Activated B cell treated with CpG ODN at 0.5 μM for 24 hours (primary cell): Measurements from ENCODE around the gene HOXD3. TPM values are rescaled to one million over a fixed set of nuclear protein-coding genes. Genes with fewer than 3 reads are reported as not detected.

Experiments used
- ATAC-seq: fragments of 200-7000 bp; cut with Tn5 transposase; one replicate; pipeline ENCODE4 v1.10.0; 2021; ENCODE audit warnings: low read depth, mild to moderate bottlenecking, moderate library complexity
- CTCF ChIA-PET: fragments of 350-600 bp; sonication (Branson Sonifier 250); formaldehyde crosslinking; loops from one replicate; lab custom pipeline; 2021; ENCODE audit warnings: antibody characterized with exemption; lab: Charles Lee
- POLR2A ChIA-PET: fragments of 350-600 bp; sonication (Branson Sonifier 250); formaldehyde crosslinking; loops from one replicate; lab custom pipeline; 2021; ENCODE audit warnings: antibody characterized with exemption; lab: Charles Lee
- DNase-seq: peaks from one replicate; pipeline ENCODE4 v3.0.0; 2022
- H3K27ac Mint-ChIP-seq: one replicate; pipeline ENCODE4 v1.8.0; 2020; ENCODE audit warnings: mixed read lengths
- H3K27me3 Mint-ChIP-seq: one replicate; pipeline ENCODE4 v1.8.0; 2021; ENCODE audit warnings: mixed read lengths
- H3K36me3 Mint-ChIP-seq: one replicate; pipeline ENCODE4 v1.8.0; 2021; ENCODE audit warnings: low read depth, mixed read lengths
- H3K4me1 Mint-ChIP-seq: one replicate; pipeline ENCODE4 v1.8.0; 2021; ENCODE audit warnings: mixed read lengths
- H3K4me3 Mint-ChIP-seq: one replicate; pipeline ENCODE4 v1.8.0; 2020; ENCODE audit warnings: mild to moderate bottlenecking, mixed read lengths
- H3K9me3 Mint-ChIP-seq: one replicate; pipeline ENCODE4 v1.8.0; 2020; ENCODE audit warnings: mixed read lengths
- intact Hi-C: fragments of 100-400 bp; cut with micrococcal nuclease; formaldehyde crosslinking; loops from one replicate; pipeline ENCODE4 v1.15.1; 2024
- total RNA-seq: library from RNA; stranded (reverse); gene quantifications from 2 replicates; pipeline ENCODE4 v1.2.3, GENCODE V29; 2022
- TF ChIP-seq, protein P1 (sequence below): fragments of 200-600 bp; IDR thresholded peaks from one replicate; pipeline ENCODE4 v1.8.0; 2022; ENCODE audit warnings: antibody characterized with exemption, mild to moderate bottlenecking

HOXD3 gene
- total RNA-seq, 1 donor from 2014 or later, result not detected

DNA sequence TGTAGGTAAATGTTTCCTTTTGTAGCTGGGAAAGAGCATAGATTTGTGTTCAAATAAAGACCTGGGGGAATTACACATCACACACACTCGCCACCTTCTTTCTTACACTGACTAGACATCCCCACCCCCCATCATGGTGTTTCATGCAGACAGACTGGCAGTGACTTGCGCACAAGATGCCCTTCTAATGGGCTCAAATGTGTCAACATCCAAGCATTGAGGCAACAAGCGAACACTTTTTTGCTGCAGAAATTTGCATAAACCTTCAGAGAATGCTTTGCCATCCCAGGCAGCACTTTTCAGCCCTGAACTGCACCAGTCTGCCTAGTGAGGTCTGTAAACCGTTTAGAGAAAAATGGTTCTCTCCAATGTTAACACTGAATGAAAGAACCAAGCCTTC lies 23.1 kb upstream of the HOXD3 start:
- DNase-seq (no peak), ATAC-seq (no peak)
- peaks cover 73% of the 10 kb centered on the region for H3K27me3 Mint-ChIP-seq
- ChIA-PET POLR2A (no interaction called here), CTCF (interaction anchor here (0.7 to 4.1 kb wide), 4 partner anchors 321 to 1015 kb away, joined by 3 to 19 read pairs (median 3); no protein-coding TSS in a partner anchor)
- intact Hi-C loops, result loop anchor here (5.0 to 10.0 kb wide), 2 partner anchors 37 to 1799 kb away; partner anchors contain the start of genes HOXD12 and SP9
- peaks cover 3% of the 10 kb centered on the region for H3K9me3 Mint-ChIP-seq
- no peaks in the 10 kb centered on the region for H3K36me3 Mint-ChIP-seq
- TF ChIP-seq, protein P1, sequence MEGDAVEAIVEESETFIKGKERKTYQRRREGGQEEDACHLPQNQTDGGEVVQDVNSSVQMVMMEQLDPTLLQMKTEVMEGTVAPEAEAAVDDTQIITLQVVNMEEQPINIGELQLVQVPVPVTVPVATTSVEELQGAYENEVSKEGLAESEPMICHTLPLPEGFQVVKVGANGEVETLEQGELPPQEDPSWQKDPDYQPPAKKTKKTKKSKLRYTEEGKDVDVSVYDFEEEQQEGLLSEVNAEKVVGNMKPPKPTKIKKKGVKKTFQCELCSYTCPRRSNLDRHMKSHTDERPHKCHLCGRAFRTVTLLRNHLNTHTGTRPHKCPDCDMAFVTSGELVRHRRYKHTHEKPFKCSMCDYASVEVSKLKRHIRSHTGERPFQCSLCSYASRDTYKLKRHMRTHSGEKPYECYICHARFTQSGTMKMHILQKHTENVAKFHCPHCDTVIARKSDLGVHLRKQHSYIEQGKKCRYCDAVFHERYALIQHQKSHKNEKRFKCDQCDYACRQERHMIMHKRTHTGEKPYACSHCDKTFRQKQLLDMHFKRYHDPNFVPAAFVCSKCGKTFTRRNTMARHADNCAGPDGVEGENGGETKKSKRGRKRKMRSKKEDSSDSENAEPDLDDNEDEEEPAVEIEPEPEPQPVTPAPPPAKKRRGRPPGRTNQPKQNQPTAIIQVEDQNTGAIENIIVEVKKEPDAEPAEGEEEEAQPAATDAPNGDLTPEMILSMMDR, result no peak
- H3K4me1 Mint-ChIP-seq, result peaks cover 31% of the 10 kb centered on the region
- H3K27ac Mint-ChIP-seq, result no peak overlapping the region
- no peak overlapping the region for H3K4me3 Mint-ChIP-seq

DNA sequence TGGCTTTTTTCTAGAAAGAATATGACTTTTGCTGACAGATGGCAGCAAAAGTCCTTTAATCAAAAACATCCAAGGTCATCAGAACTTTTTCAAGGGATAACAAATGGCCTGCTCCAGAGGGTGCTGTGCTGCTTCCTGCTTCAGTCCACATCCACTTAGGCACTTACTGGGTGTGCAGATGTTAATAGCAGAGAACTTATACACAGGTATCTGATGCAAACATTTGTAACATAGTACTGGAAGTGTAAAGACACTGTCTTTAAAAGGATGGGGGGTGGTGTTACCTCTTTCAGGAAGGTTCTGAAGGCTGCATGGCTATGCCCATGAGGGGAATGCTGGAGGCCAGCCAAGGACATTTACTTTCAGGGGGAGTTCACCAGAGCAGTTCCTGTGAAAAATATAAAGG lies 22.1 kb upstream of the HOXD3 start:
- ATAC-seq (no peak), DNase-seq (no peak)
- Mint-ChIP-seq H3K4me1 (peaks cover 30% of the 10 kb centered on the region), H3K36me3 (no peaks in the 10 kb centered on the region), H3K4me3 (no peak overlapping the region), H3K27me3 (peaks cover 80% of the 10 kb centered on the region), H3K9me3 (peaks cover 7% of the 10 kb centered on the region), H3K27ac (no peak overlapping the region)
- POLR2A ChIA-PET, result no interaction called here
- intact Hi-C loops, result loop anchor here (10.0 kb wide), 1 partner anchor 1800 kb away; the partner anchor contains the start of gene SP9
- CTCF ChIA-PET, result interaction anchor here (1.0 to 1.2 kb wide), 2 partner anchors 419 to 517 kb away, joined by 3 read pairs; no protein-coding TSS in a partner anchor
- TF ChIP-seq, protein P1, result no peak

DNA sequence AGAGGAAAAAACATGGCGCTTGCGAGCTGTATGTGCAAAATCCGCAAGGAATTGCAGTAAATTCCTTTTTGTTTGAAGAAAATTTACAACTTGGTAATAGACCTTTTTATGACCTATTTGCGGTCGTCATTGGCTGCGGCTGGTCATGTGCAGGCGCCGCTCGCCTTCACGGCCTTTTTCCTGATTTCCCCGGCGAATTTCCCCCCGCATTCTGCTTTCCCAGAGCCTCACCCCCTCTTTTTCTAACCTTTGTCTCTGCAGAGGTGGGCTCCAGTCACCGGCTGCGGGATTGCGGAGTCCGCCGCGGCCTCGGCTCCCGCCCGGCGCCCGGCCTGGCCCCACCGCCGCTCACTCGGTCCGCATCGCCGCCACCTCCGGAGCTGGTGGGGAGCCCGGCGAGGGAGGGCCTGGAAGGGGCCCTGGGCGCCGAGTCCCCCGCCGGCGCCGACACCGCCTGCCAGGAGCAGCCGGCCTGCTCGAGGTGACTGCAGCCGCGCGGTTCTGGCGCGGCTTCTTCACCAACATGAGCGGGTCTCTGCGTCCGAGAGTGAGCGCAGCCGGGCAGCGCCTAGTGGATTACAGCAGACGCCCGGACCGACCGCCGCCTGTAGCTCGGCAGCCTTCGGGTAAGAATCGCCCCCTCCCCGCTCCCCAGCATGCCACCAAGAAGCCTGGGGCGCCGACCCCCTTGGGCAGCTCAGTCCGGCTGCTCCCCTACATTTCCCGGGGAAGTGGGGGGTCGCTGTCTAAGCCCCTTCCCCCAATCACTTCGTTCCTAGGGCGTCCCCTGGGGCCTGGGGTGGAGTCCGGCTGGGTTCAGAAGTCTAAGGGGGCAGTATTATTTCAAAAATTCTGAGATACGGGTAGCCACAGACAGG lies 20.5 kb upstream of the HOXD3 start:
- Mint-ChIP-seq H3K4me3 (peak overlapping the region; percentile 44), H3K36me3 (no peaks in the 10 kb centered on the region), H3K27me3 (peaks cover 79% of the 10 kb centered on the region), H3K4me1 (peaks cover 31% of the 10 kb centered on the region), H3K9me3 (peaks cover 7% of the 10 kb centered on the region), H3K27ac (no peak overlapping the region)
- intact Hi-C loops, result loop anchor here (10.0 kb wide), 1 partner anchor 1802 kb away; the partner anchor contains the start of gene SP9
- no peak for ATAC-seq
- CTCF ChIA-PET, result interaction anchor here (0.6 kb wide), 1 partner anchor 9 kb away, joined by 3 read pairs; no protein-coding TSS in a partner anchor
- TF ChIP-seq, protein P1, result no peak
- DNase-seq, result no peak
- POLR2A ChIA-PET, result no interaction called here

DNA sequence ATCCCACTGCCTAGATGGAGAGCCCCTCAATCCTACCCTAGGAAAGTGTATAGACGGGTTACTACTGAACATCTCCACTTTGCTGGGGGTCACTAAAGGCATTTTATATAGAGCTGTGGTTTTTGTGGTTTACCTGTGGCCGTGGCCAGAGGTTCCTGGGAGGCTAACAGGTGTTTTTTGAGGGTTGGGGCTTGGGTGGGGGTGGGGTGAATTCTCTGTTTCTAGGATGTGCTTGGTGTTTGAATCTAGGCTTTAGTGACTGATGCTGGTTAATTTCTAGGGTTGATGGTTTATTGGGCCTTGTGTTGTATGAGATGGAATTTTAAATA lies 19.9 kb upstream of the HOXD3 start:
- intact Hi-C loops, result loop anchor here (10.0 kb wide), 1 partner anchor 1802 kb away; the partner anchor contains the start of gene SP9
- ChIA-PET CTCF (no interaction called here), POLR2A (no interaction called here)
- Mint-ChIP-seq H3K4me3 (no peak overlapping the region), H3K27ac (no peak overlapping the region), H3K9me3 (peaks cover 7% of the 10 kb centered on the region), H3K36me3 (no peaks in the 10 kb centered on the region), H3K27me3 (peaks cover 81% of the 10 kb centered on the region), H3K4me1 (peaks cover 28% of the 10 kb centered on the region)
- no peak for DNase-seq
- TF ChIP-seq, protein P1, result no peak
- ATAC-seq, result no peak

DNA sequence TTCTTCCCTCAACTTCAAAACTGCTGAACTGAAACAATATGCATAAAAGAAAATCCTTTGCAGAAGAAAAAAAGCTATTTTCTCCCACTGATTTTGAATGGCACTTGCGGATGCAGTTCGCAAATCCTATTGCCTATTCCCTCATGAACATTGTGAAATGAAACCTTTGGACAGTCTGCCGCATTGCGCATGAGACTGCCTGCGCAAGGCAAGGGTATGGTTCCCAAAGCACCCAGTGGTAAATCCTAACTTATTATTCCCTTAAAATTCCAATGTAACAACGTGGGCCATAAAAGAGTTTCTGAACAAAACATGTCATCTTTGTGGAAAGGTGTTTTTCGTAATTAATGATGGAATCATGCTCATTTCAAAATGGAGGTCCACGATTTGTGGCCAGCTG lies 19.2 kb upstream of the HOXD3 start:
- intact Hi-C loops, result loop anchor here (10.0 kb wide), 1 partner anchor 1803 kb away; the partner anchor contains the start of gene SP9
- DNase-seq (no peak), ATAC-seq (no peak)
- CTCF ChIA-PET, result no interaction called here
- H3K27ac Mint-ChIP-seq, result no peak overlapping the region
- H3K9me3 Mint-ChIP-seq, result peaks cover 7% of the 10 kb centered on the region
- peaks cover 23% of the 10 kb centered on the region for H3K4me1 Mint-ChIP-seq
- POLR2A ChIA-PET, result no interaction called here
- no peaks in the 10 kb centered on the region for H3K36me3 Mint-ChIP-seq
- peaks cover 79% of the 10 kb centered on the region for H3K27me3 Mint-ChIP-seq
- no peak overlapping the region for H3K4me3 Mint-ChIP-seq
- TF ChIP-seq, protein P1, result no peak
